Kidney glomerular epithelial cell (primary cell): Measurements from ENCODE around the gene ARMH3.

Source experiments
- DNase-seq: peaks from one replicate; lab custom pipeline; 2025; lab: John Stamatoyannopoulos, UW

Gene ARMH3

GRCh38 chr10:102055647-102056419 lies at the start of gene ARMH3:
Gene ARMH3 (minus strand): TSS chr10:102056173. CDS start chr10:102040114, 16,059 bp downstream.
- peak; percentile 91 for DNase-seq

- no peak for DNase-seq
Measured at GRCh38 chr10:102102421-102102820, 46.4 kb upstream of the ARMH3 start.

- no peak for DNase-seq
Measured at GRCh38 chr10:102101152-102101551, 45.2 kb upstream of the ARMH3 start.

- DNase-seq, result no peak
Measured at GRCh38 chr10:102096449-102096848, 40.5 kb upstream of the ARMH3 start.

GRCh38 chr10:102090772-102091171 lies 34.8 kb upstream of the ARMH3 start:
- DNase-seq, result no peak

- DNase-seq, result no peak
Measured at GRCh38 chr10:102086196-102086595, 30.2 kb upstream of the ARMH3 start.

GRCh38 chr10:102085336-102085735 lies 29.4 kb upstream of the ARMH3 start:
- no peak for DNase-seq

- no peak for DNase-seq
Measured at GRCh38 chr10:102083541-102083940, 27.6 kb upstream of the ARMH3 start.

- DNase-seq, result peak; percentile 67
Measured at GRCh38 chr10:102072673-102073527, 16.9 kb upstream of the ARMH3 start.

GRCh38 chr10:102069071-102069470 lies 13.1 kb upstream of the ARMH3 start:
- no peak for DNase-seq

GRCh38 chr10:102068216-102068615 lies 12.2 kb upstream of the ARMH3 start:
- no peak for DNase-seq

GRCh38 chr10:102067091-102067916 lies 11.3 kb upstream of the ARMH3 start:
- DNase-seq, result no peak

- no peak for DNase-seq
Measured at GRCh38 chr10:102066399-102067088, 10.6 kb upstream of the ARMH3 start.

- DNase-seq, result no peak
Measured at GRCh38 chr10:102065561-102066398, 9.8 kb upstream of the ARMH3 start.

- DNase-seq, result peak; percentile 83
Measured at GRCh38 chr10:102064868-102065560, 9.0 kb upstream of the ARMH3 start, which contains the start of gene HPS6. Gene HPS6 (plus strand): TSS chr10:102065349. CDS start chr10:102065475, 126 bp downstream.

GRCh38 chr10:102064503-102064867 lies 8.5 kb upstream of the ARMH3 start:
- no peak for DNase-seq

- no peak for DNase-seq
Measured at GRCh38 chr10:102059987-102060386, 4.0 kb upstream of the ARMH3 start.

GRCh38 chr10:102054881-102055646 lies 909 bp downstream of the ARMH3 start:
- DNase-seq, result peak; percentile 54

GRCh38 chr10:102046095-102046494 lies 9.9 kb downstream of the ARMH3 start:
- no peak for DNase-seq
